ENCODE results near the gene HEXA.

GRCh38 chr15:72358121-72358520, 17.7 kb downstream of the HEXA start:
- TF ChIP-seq CTCF (IDR thresholded peaks at IDR 0.05) (no peak), POLR2A (IDR thresholded peaks at IDR 0.05) (no peak)

Data from lower leg skin (tissue), 3 donors.